Measurements from ENCODE around the gene NUDT13. TPM values are rescaled to one million over a fixed set of nuclear protein-coding genes. Genes with fewer than 3 reads are reported as not detected.

Gene NUDT13
- total RNA-seq, 1 experiment from 2014 or later, result 1.8 TPM

GRCh38 chr10:73113551-73113950 lies 3.3 kb downstream of the NUDT13 start:
- intact Hi-C loops (cut with micrococcal nuclease), result no loop called here
- H3K4me1 Mint-ChIP-seq (ENCODE audit: insufficient read depth, unreplicated experiment), result peaks cover 12% of the 10 kb centered on the region
- peak overlapping the region; percentile 61 for H3K27ac Mint-ChIP-seq (ENCODE audit: low read depth, unreplicated experiment)
- DNase-seq (ENCODE audit: unreplicated experiment), result peak; percentile 48
- H3K9me3 Mint-ChIP-seq (ENCODE audit: unreplicated experiment), result no peaks in the 10 kb centered on the region
- BruUV-seq (replicated peaks), result no TSS peak
- no peak for TF ChIP-seq CTCF (IDR thresholded peaks at IDR 0.05; ENCODE audit: unreplicated experiment)
- H3K4me3 Mint-ChIP-seq (ENCODE audit: unreplicated experiment), result no peak overlapping the region
- no peaks in the 10 kb centered on the region for H3K27me3 Mint-ChIP-seq (ENCODE audit: insufficient read depth, unreplicated experiment)
- ChIA-PET POLR2A (interaction anchor here (0.7 to 7.8 kb wide), 6 partner anchors 15 to 777 kb away, joined by 3 to 64 read pairs (median 4); partner anchors contain the start of gene P4HA1), CTCF (interaction anchor here (0.7 to 1.3 kb wide), 3 partner anchors 17 to 1882 kb away, joined by 3 to 5 read pairs (median 4); partner anchors contain the start of gene P4HA1)
- peaks cover 4% of the 10 kb centered on the region for H3K36me3 Mint-ChIP-seq (ENCODE audit: insufficient read depth, unreplicated experiment)

GRCh38 chr10:73116017-73116416 lies 5.8 kb downstream of the NUDT13 start:
- Mint-ChIP-seq H3K4me3 (ENCODE audit: unreplicated experiment) (no peak overlapping the region), H3K4me1 (ENCODE audit: insufficient read depth, unreplicated experiment) (peaks cover 12% of the 10 kb centered on the region), H3K36me3 (ENCODE audit: insufficient read depth, unreplicated experiment) (peaks cover 5% of the 10 kb centered on the region), H3K27ac (ENCODE audit: low read depth, unreplicated experiment) (no peak overlapping the region), H3K9me3 (ENCODE audit: unreplicated experiment) (no peaks in the 10 kb centered on the region), H3K27me3 (ENCODE audit: insufficient read depth, unreplicated experiment) (no peaks in the 10 kb centered on the region)
- DNase-seq (ENCODE audit: unreplicated experiment), result no peak
- POLR2A ChIA-PET, result interaction anchor here (0.5 to 7.8 kb wide), 2 partner anchors 20 to 1244 kb away, joined by 3 to 64 read pairs; partner anchors contain the start of gene P4HA1
- no TSS peak for BruUV-seq (replicated peaks)
- CTCF ChIA-PET, result interaction anchor here (0.8 to 1.1 kb wide), 2 partner anchors 20 to 43 kb away, joined by 3 to 5 read pairs; no protein-coding TSS in a partner anchor
- intact Hi-C loops (cut with micrococcal nuclease), result no loop called here
- no peak for TF ChIP-seq CTCF (IDR thresholded peaks at IDR 0.05; ENCODE audit: unreplicated experiment)

- H3K4me3 Mint-ChIP-seq (ENCODE audit: unreplicated experiment), result peak overlapping the region; percentile 39
- H3K9me3 Mint-ChIP-seq (ENCODE audit: unreplicated experiment), result no peaks in the 10 kb centered on the region
- peaks cover 18% of the 10 kb centered on the region for H3K36me3 Mint-ChIP-seq (ENCODE audit: insufficient read depth, unreplicated experiment)
- peak; percentile 83 for DNase-seq (ENCODE audit: unreplicated experiment)
- intact Hi-C loops (cut with micrococcal nuclease), result no loop called here
- CTCF ChIA-PET, result interaction anchor here (1.2 kb wide), 1 partner anchor 41 kb away, joined by 3 read pairs; no protein-coding TSS in a partner anchor
- no TSS peak for BruUV-seq (replicated peaks)
- H3K27me3 Mint-ChIP-seq (ENCODE audit: insufficient read depth, unreplicated experiment), result no peaks in the 10 kb centered on the region
- H3K27ac Mint-ChIP-seq (ENCODE audit: low read depth, unreplicated experiment), result peak overlapping the region; percentile 77
- no peak for TF ChIP-seq CTCF (IDR thresholded peaks at IDR 0.05; ENCODE audit: unreplicated experiment)
- POLR2A ChIA-PET, result interaction anchor here (0.6 to 7.8 kb wide), 5 partner anchors 8 to 49 kb away, joined by 3 to 64 read pairs (median 4); partner anchors contain the start of genes NUDT13 and P4HA1
- peaks cover 12% of the 10 kb centered on the region for H3K4me1 Mint-ChIP-seq (ENCODE audit: insufficient read depth, unreplicated experiment)
Measured at GRCh38 chr10:73117976-73118743, 7.9 kb downstream of the NUDT13 start.

- POLR2A ChIA-PET, result interaction anchor here (7.8 kb wide), 1 partner anchor 24 kb away, joined by 64 read pairs; the partner anchor contains the start of gene P4HA1
Measured at GRCh38 chr10:73119457-73119856, 9.2 kb downstream of the NUDT13 start.

More at GRCh38 chr10:73119457-73119856, 9.2 kb downstream of the NUDT13 start:
- CTCF ChIA-PET, result no interaction called here
- intact Hi-C loops (cut with micrococcal nuclease), result no loop called here
- peaks cover 5% of the 10 kb centered on the region for H3K4me1 Mint-ChIP-seq (ENCODE audit: insufficient read depth, unreplicated experiment)
- no peak for DNase-seq (ENCODE audit: unreplicated experiment)
- H3K9me3 Mint-ChIP-seq (ENCODE audit: unreplicated experiment), result no peaks in the 10 kb centered on the region
- no TSS peak for BruUV-seq (replicated peaks)
- no peak overlapping the region for H3K4me3 Mint-ChIP-seq (ENCODE audit: unreplicated experiment)
- peaks cover 28% of the 10 kb centered on the region for H3K36me3 Mint-ChIP-seq (ENCODE audit: insufficient read depth, unreplicated experiment)
- TF ChIP-seq CTCF (IDR thresholded peaks at IDR 0.05; ENCODE audit: unreplicated experiment), result no peak
- peak overlapping the region; percentile 14 for H3K27ac Mint-ChIP-seq (ENCODE audit: low read depth, unreplicated experiment)
- H3K27me3 Mint-ChIP-seq (ENCODE audit: insufficient read depth, unreplicated experiment), result no peaks in the 10 kb centered on the region

All from MCF 10A (cell line).